Fibroblast of pulmonary artery (primary cell): Measurements from ENCODE around the gene PKD2.
"Not testable (repeated sequence)": the region's sequence is repeated elsewhere in the genome, so short reads cannot be mapped to it uniquely, and the experiment has no call there.

Source experiments
- DNase-seq: peaks from one replicate; pipeline ENCODE4 v3.0.0-alpha.2; 2010; ENCODE audit warnings: low read depth
- H3K4me3 ChIP-seq: replicated peaks from 2 replicates; pipeline ENCODE4 v1.5.1; 2011; ENCODE audit warnings: low read depth, mild to moderate bottlenecking, control low read depth, low read length, moderate library complexity
- CTCF ChIP-seq: IDR thresholded peaks from 2 replicates; pipeline ENCODE4 v1.5.1; 2011; ENCODE audit warnings: mild to moderate bottlenecking, control low read depth, low read length, inconsistent platforms; ENCODE audit errors: missing control alignments

Gene PKD2

GRCh38 chr4:88108747-88109122 is 101.3 kb downstream of the PKD2 start:
- TF ChIP-seq CTCF, result no peak
- no peak overlapping the region for H3K4me3 ChIP-seq
- no peak for DNase-seq

- TF ChIP-seq CTCF, result no peak
- H3K4me3 ChIP-seq, result no peak overlapping the region
- DNase-seq, result no peak
These were observed 101.9 kb downstream of the PKD2 start for GRCh38 chr4:88109123-88109881.

GRCh38 chr4:88110826-88111225 is 103.4 kb downstream of the PKD2 start:
- no peak for TF ChIP-seq CTCF

GRCh38 chr4:88112856-88113255 is 105.4 kb downstream of the PKD2 start:
- no peak overlapping the region for H3K4me3 ChIP-seq
- TF ChIP-seq CTCF, result no peak
- DNase-seq, result no peak

More at GRCh38 chr4:88110826-88111225, 103.4 kb downstream of the PKD2 start:
- no peak for DNase-seq
- no peak overlapping the region for H3K4me3 ChIP-seq

- no peak overlapping the region for H3K4me3 ChIP-seq
- DNase-seq, result no peak
- no peak for TF ChIP-seq CTCF
These were observed 108.2 kb downstream of the PKD2 start for GRCh38 chr4:88115587-88115986.

- no peak overlapping the region for H3K4me3 ChIP-seq
- TF ChIP-seq CTCF, result no peak
- no peak for DNase-seq
These were observed 112.5 kb downstream of the PKD2 start for GRCh38 chr4:88119943-88120342.

GRCh38 chr4:88122260-88122659 is 114.8 kb downstream of the PKD2 start:
- DNase-seq, H3K4me3 ChIP-seq: not testable (repeated sequence)
